SH-SY5Y (cell line): ENCODE measurements around the gene TSLP.

Experiments
- GATA2 ChIP-seq: IDR thresholded peaks from 2 replicates; pipeline ENCODE4 v1.6.1; 2011; ENCODE audit warnings: mild to moderate bottlenecking, low read depth, low read length
- GATA3 ChIP-seq: IDR thresholded peaks from 2 replicates; pipeline ENCODE4 v1.6.1; 2011; ENCODE audit warnings: low read depth, mild to moderate bottlenecking, low read length, moderate library complexity

DNA sequence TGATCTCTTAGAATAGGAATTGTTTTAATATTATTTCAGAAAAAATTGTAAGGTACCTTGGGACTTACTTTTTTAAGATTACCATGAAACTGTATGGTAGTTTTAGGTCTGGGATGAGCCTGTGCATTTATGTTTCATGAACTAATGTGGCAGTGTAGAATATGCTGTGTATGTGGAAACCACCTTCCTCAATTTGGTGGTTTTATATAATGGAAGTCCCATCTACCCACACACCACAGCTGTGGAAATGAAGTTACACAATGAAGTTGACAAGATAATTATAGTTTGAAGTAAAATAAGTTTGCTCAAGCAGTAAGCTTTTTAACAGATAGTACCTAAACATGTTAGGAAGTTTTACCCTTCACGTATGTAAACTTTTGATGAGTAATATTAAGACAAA lies 45.0 kb downstream of the TSLP start:
- TF ChIP-seq GATA2 (no peak), GATA3 (no peak)
